ENCODE data around the gene MFN1. TPM values are rescaled to one million over a fixed set of nuclear protein-coding genes. Genes with fewer than 3 reads are reported as not detected.

The MFN1 gene
- total RNA-seq, 4 donors from 2014 or later = 32.8 to 48.6 (median 37.3) TPM

DNA sequence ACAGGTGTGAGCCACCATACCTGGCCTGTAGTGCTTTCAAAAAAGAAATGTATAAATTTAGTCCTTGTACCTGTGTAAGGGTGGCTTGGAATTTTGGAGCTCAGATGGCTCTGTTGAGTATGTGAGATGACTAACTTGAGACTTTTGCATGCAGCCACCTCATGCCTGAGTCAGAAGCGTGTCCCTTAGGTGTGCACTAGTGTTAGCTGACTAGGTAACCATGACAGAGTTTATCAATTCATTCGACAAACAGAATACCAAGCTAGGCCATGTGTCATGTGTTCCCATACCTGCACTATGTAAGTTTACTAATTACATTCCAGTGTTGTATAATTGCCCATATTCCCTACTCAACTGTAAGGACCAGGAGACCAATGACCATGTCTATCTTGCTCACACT, 28.6 kb upstream of the MFN1 start:
- H3K4me3 ChIP-seq = no peak overlapping the region
- H3K4me1 ChIP-seq = peaks cover 11 to 19% (median 14%) of the 10 kb centered on the region in 4 donors
- TF ChIP-seq POLR2AphosphoS5 (IDR thresholded peaks at IDR 0.05) (no peak), POLR2A (IDR thresholded peaks at IDR 0.05; ENCODE audit: low read depth) (no peak), EP300 (IDR thresholded peaks at IDR 0.05) (no peak)
- TF ChIP-seq, protein P1, sequence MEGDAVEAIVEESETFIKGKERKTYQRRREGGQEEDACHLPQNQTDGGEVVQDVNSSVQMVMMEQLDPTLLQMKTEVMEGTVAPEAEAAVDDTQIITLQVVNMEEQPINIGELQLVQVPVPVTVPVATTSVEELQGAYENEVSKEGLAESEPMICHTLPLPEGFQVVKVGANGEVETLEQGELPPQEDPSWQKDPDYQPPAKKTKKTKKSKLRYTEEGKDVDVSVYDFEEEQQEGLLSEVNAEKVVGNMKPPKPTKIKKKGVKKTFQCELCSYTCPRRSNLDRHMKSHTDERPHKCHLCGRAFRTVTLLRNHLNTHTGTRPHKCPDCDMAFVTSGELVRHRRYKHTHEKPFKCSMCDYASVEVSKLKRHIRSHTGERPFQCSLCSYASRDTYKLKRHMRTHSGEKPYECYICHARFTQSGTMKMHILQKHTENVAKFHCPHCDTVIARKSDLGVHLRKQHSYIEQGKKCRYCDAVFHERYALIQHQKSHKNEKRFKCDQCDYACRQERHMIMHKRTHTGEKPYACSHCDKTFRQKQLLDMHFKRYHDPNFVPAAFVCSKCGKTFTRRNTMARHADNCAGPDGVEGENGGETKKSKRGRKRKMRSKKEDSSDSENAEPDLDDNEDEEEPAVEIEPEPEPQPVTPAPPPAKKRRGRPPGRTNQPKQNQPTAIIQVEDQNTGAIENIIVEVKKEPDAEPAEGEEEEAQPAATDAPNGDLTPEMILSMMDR (IDR thresholded peaks at IDR 0.05) = no peak
- no peak overlapping the region for H3K27ac ChIP-seq (replicated peaks in 1 of 4)
- H3K36me3 ChIP-seq = no peaks in the 10 kb centered on the region
- H3K27me3 ChIP-seq = no peaks in the 10 kb centered on the region
- H3K9me3 ChIP-seq = no peaks in the 10 kb centered on the region
- 100% methylated on average over 2 of the region's 2 CpGs for WGBS
- no peak for DNase-seq (ENCODE audit: extremely low spot score)
- intact Hi-C loops (cut with DNase I) = no loop called here

DNA sequence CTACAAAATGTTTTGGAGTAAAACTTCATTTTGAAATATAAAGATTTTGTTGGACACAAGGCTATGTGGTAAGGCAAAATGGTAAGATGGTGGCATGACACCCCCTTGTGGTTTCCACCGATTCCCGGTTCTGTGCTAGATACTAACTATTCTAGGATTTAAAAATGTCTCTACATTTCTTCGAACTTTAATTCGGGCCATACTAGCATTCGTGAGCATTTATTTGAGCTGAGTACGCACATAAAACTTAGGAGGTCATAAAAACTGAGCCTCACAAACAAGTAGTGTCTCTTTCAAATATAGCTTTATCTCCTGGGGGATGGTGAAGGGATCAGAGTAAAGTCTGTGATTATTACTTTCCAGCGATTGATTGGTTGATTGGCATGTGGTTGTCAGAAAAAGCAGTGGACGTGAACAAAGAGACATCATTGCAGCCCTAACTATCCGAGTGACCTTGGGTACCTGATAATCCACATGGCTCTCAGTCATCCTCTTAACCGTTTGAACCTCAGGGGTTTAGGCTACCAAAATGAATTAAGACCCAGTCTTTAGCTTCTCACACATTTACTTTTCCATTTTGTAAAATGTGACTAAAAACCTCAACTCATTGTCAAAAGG, 25.7 kb upstream of the MFN1 start:
- peaks cover 0 to 16% (median 7%) of the 10 kb centered on the region in 4 donors for H3K36me3 ChIP-seq
- no peaks in the 10 kb centered on the region for H3K9me3 ChIP-seq
- H3K27ac ChIP-seq (replicated peaks in 1 of 4) = peak overlapping the region; percentile 93 to 98 (median 98)
- peak overlapping the region; percentile 69 to 93 (median 78) for H3K4me3 ChIP-seq
- no peak for TF ChIP-seq POLR2AphosphoS5 (IDR thresholded peaks at IDR 0.05)
- TF ChIP-seq, protein P1 (IDR thresholded peaks at IDR 0.05) = peak; percentile 44 to 57 (median 48)
- H3K4me1 ChIP-seq = peaks cover 17 to 46% (median 42%) of the 10 kb centered on the region in 4 donors
- no peaks in the 10 kb centered on the region for H3K27me3 ChIP-seq
- intact Hi-C loops (cut with DNase I) = loop anchor here (2.0 kb wide), 1 partner anchor 25 kb away; the partner anchor contains the start of gene MFN1
- no peak for DNase-seq (ENCODE audit: extremely low spot score)
- 42% methylated on average over 10 of the region's 10 CpGs for WGBS

GRCh38 chr3:179322286-179323196, 25.0 kb upstream of the MFN1 start, which contains the start of gene ZNF639:
ZNF639 (plus strand) TSS chr3:179323031; CDS start chr3:179328294, 5,263 bp downstream.
- Histone ChIP-seq H3K27me3 (no peaks in the 10 kb centered on the region), H3K4me3 (peak within 1 kb of the TSS; percentile 69 to 93 (median 78)), H3K36me3 (peaks cover 0 to 19% (median 7%) of the 10 kb centered on the region in 4 donors), H3K4me1 (peaks cover 17 to 53% (median 49%) of the 10 kb centered on the region in 4 donors), H3K27ac (replicated peaks in 1 of 4) (peak within 1 kb of the TSS; percentile 93 to 98 (median 98)), H3K9me3 (no peaks in the 10 kb centered on the region)
- intact Hi-C loops (cut with DNase I) = loop anchor here (2.0 kb wide), 1 partner anchor 24 kb away; the partner anchor contains the start of gene MFN1
- TF ChIP-seq EP300 (IDR thresholded peaks at IDR 0.05) = no peak
- TF ChIP-seq, protein P1 (IDR thresholded peaks at IDR 0.05) = peak; percentile 80 to 91 (median 87)
- TF ChIP-seq POLR2AphosphoS5 (IDR thresholded peaks at IDR 0.05) = peak; percentile 82 to 87
- peak; percentile 38 for TF ChIP-seq POLR2A (IDR thresholded peaks at IDR 0.05; ENCODE audit: low read depth)
- DNase-seq (ENCODE audit: extremely low spot score) = peak; percentile 95
- WGBS = under 1% methylated on average over 34 of the region's 75 CpGs

DNA sequence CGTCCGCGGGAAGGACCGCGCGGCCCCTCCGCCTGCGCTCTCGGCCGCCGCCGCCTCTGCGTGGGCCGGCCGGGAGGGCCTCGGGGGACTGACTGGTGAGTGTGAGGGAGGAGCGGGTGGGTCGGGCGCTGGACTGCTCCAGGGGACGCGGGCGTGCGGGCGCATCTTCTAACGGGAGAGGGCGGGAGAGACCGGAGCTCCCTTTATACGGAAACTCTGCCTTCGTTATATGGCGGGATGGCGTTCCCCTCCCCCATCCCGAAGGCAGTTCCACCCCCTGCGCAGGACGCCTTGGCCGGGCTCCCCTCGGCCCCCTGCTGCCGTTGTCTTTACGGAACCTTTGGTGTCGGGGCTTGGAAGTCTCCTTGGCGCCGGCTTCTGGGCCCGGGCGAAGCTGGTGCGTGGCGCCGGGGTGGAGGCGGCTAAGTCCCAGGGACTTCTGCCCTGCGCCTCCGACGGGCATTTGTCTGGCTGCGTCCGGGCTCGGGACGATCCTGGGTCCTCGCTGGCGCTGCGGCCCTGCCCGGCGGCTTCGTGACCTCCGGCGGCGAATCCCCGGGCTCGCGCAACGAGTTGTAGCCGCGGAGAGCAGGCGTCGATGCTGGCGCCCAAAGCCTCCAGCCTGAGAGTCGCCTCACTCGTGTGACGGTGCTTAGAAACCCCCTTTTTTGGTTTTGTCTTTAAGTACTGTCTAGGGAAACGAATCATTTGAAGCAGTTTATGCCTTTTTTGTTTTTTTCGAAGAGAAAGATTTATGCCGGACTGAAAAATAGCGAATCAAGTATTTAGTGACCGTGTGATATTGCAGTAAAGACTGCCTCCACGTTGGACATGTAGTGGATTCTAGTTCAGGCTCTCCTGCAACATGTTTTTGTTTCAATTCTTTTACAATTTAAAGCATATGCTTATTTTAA, 24.1 kb upstream of the MFN1 start:
- DNase-seq (ENCODE audit: extremely low spot score) = no peak
- peaks cover under 1 to 24% (median 13%) of the 10 kb centered on the region in 4 donors for H3K36me3 ChIP-seq
- H3K4me1 ChIP-seq = peaks cover 17 to 60% (median 52%) of the 10 kb centered on the region in 4 donors
- H3K4me3 ChIP-seq = peak overlapping the region; percentile 69 to 93 (median 78)
- under 1% methylated on average over 20 of the region's 81 CpGs for WGBS
- TF ChIP-seq POLR2AphosphoS5 (IDR thresholded peaks at IDR 0.05) (peak in 1 of 2 donors; percentile 31), EP300 (IDR thresholded peaks at IDR 0.05) (no peak), POLR2A (IDR thresholded peaks at IDR 0.05; ENCODE audit: low read depth) (no peak)
- TF ChIP-seq, protein P1 (IDR thresholded peaks at IDR 0.05) = no peak
- H3K9me3 ChIP-seq = no peaks in the 10 kb centered on the region
- intact Hi-C loops (cut with DNase I) = loop anchor here (2.0 kb wide), 1 partner anchor 23 kb away; the partner anchor contains the start of gene MFN1
- H3K27me3 ChIP-seq = no peaks in the 10 kb centered on the region
- H3K27ac ChIP-seq (replicated peaks in 1 of 4) = peak overlapping the region; percentile 93 to 98 (median 98)

Measured in esophagus muscularis mucosa (tissue), 4 donors.